Activated naive CD8-positive, alpha-beta T cell treated with anti-CD3 and anti-CD28 coated beads for 36 hours (primary cell): ENCODE results near the gene CNOT3. TPM values are rescaled to one million over a fixed set of nuclear protein-coding genes. Genes with fewer than 3 reads are reported as not detected.
A peak's percentile ranks its signal among the peaks of the same experiment; 100 is the strongest.
"Not testable (repeated sequence)": the region's sequence is repeated elsewhere in the genome, so short reads cannot be mapped to it uniquely, and the experiment has no call there.

Experiments used
- DNase-seq: peaks from one replicate; pipeline ENCODE4 v3.0.0; 2021
- H3K27ac Mint-ChIP-seq: one replicate; pipeline ENCODE4 v1.8.0; 2022; ENCODE audit warnings: mild to moderate bottlenecking, moderate library complexity, mixed read lengths
- H3K27me3 Mint-ChIP-seq: one replicate; pipeline ENCODE4 v1.8.0; 2022; ENCODE audit warnings: mild to moderate bottlenecking, mixed read lengths
- H3K36me3 Mint-ChIP-seq: one replicate; pipeline ENCODE4 v1.8.0; 2021; ENCODE audit warnings: mild to moderate bottlenecking, mixed read lengths
- H3K4me1 Mint-ChIP-seq: one replicate; pipeline ENCODE4 v1.8.0; 2021; ENCODE audit warnings: mixed read lengths
- H3K4me3 Mint-ChIP-seq: one replicate; pipeline ENCODE4 v1.8.0; 2022; ENCODE audit warnings: mild to moderate bottlenecking, moderate library complexity, mixed read lengths
- H3K9me3 Mint-ChIP-seq: one replicate; pipeline ENCODE4 v1.8.0; 2022; ENCODE audit warnings: mixed read lengths
- total RNA-seq, 2 experiments: library from RNA; stranded (reverse); gene quantifications; one replicate each; pipeline ENCODE4 v1.2.3, GENCODE V29; 2021

Gene CNOT3
- 10 to 100 TPM; 59.0 to 62.1 TPM for total RNA-seq

DNA sequence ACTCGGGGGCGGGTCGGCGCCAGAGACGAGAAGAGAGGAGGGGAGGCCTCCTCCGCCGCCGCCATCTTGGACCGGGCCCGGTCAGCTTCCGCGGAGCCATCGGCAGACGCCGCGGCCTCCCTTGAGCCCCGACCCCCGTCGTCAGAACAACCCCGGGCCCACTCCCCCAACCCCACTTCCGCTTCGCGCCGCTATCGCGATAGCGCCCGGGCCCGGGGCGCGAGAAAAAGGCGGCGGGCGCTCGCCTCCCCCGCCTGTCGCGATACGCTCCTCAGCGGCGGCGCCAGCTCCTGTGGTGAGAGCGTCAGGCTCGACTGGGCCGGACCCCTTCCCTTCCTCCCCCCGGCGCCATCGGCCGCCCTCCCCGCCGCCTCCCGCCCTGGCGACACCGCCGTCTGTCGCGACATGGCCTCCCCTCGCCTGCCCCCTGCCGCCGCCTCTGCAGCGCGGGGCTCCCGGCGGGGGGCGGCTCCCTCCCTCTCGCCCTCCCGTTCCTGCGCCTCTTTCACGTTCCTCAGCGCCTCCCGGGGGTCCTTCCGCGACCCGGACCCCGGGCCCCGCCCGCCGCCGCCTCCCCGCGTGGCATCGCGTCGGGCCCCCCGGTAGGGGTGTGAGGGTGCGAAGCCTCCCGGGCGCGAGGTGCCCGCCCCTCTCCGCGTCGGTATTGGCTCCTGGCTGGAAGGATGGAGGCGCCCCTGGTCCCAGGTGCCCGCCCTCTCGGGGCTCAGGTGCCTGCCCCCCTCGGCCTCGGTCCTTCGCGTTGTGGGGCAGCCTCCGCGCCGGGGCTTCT lies at the start of gene CNOT3:
Gene CNOT3 (plus strand): TSS at position 64 of the 790 bp plus-strand sequence. CDS start 5,217 bp downstream, outside the sequence.
- peak within 1 kb of the TSS; percentile 94 for H3K4me3 Mint-ChIP-seq
- peak; percentile 51 for DNase-seq
- peaks cover 44% of the 10 kb centered on the region for H3K4me1 Mint-ChIP-seq
- no peaks in the 10 kb centered on the region for H3K9me3 Mint-ChIP-seq
- peaks cover 10% of the 10 kb centered on the region for H3K27me3 Mint-ChIP-seq
- peaks cover 7% of the 10 kb centered on the region for H3K36me3 Mint-ChIP-seq
- H3K27ac Mint-ChIP-seq: peak within 1 kb of the TSS; percentile 92

DNA sequence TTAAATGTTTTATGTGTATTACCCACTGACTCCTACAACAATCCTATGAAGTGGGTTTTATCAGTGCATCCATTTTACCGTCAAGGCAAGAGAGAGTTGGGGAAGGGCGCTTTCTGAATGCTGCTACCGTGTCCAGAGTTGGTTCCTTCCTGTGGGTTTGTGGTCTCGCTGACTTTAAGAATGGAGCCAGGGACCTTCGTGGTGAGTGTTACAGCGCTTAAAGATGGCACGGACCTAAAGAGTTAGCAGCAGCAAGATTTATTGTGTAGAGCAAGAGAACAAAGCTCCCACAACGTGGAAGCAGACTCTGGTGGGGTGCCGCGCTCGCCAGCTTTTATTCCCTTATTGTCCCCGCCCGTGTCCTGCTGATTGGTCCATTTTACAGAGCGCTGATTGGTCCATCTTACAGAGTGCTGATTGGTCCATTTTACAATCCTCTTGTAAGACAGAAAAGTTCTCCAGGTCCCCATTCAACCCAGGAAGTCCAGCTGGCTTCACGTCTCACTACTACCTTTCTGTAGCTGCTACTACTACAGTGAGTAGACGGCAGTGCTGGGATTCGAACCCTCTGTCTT lies 43.0 kb upstream of the CNOT3 start:
- no peak overlapping the region for H3K4me3 Mint-ChIP-seq
- H3K36me3 Mint-ChIP-seq: no peaks in the 10 kb centered on the region
- H3K9me3 Mint-ChIP-seq: peaks cover 2% of the 10 kb centered on the region
- H3K4me1 Mint-ChIP-seq: peaks cover 7% of the 10 kb centered on the region
- DNase-seq: no peak
- no peak overlapping the region for H3K27ac Mint-ChIP-seq
- peaks cover 55% of the 10 kb centered on the region for H3K27me3 Mint-ChIP-seq

DNA sequence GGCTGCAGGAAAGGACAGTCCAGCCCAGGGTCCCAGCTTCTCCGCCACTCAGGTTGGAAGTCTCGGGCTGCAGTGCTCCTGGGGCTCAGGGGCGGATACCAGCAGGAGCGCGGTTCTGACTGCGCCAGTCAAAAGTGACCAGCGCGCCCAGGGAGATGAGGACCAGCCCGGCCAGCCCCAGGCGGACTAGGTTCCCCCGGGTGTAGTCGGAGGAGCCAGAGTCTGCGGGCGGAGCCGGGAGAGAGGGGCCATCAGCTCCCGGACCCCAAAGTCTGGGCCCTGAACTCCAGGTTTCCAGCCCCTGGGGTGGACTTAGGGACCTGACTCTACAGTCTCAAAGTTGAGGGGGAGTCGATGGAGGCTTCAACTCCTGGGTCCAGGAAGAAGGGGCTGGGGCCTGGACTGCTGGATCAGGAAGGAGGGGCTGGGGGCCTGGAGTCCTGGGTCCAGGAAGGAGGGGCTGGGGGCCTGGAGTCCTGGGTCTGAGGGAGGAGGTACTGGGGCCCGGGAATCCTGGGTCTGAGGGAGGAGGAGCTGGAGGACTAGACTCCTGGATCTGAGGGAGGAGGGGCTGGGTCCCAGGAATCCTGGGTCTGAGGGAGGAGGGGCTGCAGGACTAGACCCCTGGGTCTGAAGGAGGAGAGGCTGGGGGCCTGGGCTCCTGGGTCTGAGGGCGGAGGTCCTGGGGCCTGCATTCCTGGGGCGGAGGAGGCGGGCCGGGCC lies 42.3 kb upstream of the CNOT3 start:
- DNase-seq: no peak
- H3K9me3 Mint-ChIP-seq: peaks cover 2% of the 10 kb centered on the region
- H3K4me1 Mint-ChIP-seq: peaks cover 7% of the 10 kb centered on the region
- peaks cover 54% of the 10 kb centered on the region for H3K27me3 Mint-ChIP-seq
- no peak overlapping the region for H3K4me3 Mint-ChIP-seq
- no peaks in the 10 kb centered on the region for H3K36me3 Mint-ChIP-seq
- H3K27ac Mint-ChIP-seq: no peak overlapping the region

DNA sequence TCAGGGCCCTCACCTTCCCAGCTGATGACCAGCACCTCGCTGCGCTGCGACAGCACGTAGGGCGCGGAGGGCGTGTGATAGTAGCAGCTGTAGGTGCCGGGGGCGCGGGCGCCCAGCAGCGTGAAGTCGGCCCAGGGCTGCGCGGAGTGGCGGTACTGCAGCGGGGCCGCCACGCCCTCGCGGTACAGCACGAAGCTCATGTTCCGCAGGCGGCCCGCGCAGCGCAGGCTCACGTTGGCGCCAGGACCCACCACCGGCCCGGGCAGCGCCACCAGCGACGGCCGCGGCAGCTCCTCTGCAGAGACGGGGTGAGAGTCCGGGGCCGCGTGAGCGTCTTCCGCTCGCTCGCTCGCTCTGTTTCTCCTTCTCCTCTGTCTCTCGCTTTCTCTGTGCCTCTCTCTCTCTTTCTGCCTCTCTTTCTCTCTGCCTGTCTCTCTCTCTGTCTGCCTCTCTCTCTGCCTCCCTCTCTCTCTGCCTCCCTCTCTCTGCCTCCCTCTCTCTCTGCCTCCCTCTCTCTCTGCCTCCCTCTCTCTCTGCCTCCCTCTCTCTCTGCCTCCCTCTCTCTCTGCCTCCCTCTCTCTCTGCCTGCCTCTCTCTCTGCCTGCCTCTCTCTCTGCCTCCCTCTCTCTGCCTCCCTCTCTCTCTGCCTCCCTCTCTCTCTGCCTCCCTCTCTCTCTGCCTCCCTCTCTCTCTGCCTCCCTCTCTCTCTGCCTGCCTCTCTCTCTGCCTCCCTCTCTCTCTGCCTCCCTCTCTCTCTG lies 41.5 kb upstream of the CNOT3 start:
- not testable (repeated sequence) for H3K9me3 Mint-ChIP-seq, H3K27ac Mint-ChIP-seq, H3K36me3 Mint-ChIP-seq, H3K4me1 Mint-ChIP-seq
- H3K27me3 Mint-ChIP-seq: peaks cover 51% of the 10 kb centered on the region
- peak overlapping the region; percentile 55 for H3K4me3 Mint-ChIP-seq
- DNase-seq: peak; percentile 65

DNA sequence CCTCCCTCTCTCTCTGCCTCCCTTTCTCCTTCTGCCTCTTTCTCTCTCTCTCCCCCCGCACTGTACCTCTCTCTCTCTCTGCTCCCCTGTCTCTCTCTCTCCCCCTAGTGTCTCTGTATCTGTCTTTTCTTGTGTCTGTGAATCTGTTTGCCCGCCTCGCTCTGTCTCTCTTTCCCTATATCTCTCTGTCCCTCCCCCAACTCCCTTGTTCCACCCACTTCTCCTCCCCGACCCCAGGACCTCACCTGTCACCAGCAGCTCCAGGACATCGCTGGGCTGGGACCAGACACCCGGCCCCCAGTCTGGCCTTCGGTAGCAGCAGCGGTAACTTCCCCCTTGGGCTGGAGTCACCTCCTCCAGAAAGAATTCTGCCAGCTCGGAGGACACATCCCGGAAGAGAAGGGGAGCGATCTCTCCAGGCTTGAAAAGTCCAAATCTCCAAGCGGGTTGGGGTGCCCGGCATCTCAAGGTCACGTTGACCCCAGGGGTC lies 40.9 kb upstream of the CNOT3 start:
- H3K9me3 Mint-ChIP-seq: peaks cover 2% of the 10 kb centered on the region
- peak overlapping the region; percentile 7 for H3K4me3 Mint-ChIP-seq
- H3K27me3 Mint-ChIP-seq: peaks cover 45% of the 10 kb centered on the region
- H3K36me3 Mint-ChIP-seq: no peaks in the 10 kb centered on the region
- DNase-seq: no peak
- no peak overlapping the region for H3K27ac Mint-ChIP-seq
- H3K4me1 Mint-ChIP-seq: peaks cover 7% of the 10 kb centered on the region

DNA sequence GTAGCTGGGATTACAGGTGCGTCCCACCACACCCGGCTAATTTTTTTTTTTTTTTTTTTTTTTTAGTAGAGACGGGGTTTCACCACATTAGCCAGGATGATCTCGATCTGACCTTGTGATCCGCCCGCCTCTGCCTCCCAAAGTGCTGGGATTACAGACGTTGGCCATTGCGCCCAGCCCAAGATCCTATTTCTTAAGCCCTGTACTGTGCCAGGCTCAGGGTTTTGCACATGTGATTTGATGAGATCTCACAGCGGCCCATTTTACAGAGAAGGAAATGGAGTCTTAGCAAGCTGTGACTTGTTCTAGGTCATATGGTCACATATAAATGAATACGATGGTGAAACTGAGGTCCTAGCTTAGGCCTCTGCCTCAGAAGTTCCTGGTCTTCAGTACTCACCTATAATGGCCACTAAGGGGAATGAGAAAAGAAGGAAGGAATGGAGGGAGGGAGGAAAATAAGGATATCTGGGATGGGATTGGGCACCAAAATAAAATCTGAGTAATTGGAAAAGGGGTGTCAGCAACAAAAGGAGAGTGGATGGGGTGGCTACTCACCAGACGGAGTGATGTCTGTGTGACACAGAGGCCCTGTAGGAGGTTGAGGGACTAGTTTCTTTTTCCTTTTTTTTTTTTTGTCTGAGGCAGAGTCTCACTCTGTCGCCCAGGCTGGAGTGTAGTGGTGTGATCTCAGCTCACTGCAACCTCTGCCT lies 38.2 kb upstream of the CNOT3 start:
- H3K4me1 Mint-ChIP-seq: peaks cover 17% of the 10 kb centered on the region
- H3K27me3 Mint-ChIP-seq: peaks cover 26% of the 10 kb centered on the region
- no peak for DNase-seq
- no peak overlapping the region for H3K4me3 Mint-ChIP-seq
- H3K36me3 Mint-ChIP-seq: no peaks in the 10 kb centered on the region
- H3K27ac Mint-ChIP-seq: no peak overlapping the region
- no peaks in the 10 kb centered on the region for H3K9me3 Mint-ChIP-seq

DNA sequence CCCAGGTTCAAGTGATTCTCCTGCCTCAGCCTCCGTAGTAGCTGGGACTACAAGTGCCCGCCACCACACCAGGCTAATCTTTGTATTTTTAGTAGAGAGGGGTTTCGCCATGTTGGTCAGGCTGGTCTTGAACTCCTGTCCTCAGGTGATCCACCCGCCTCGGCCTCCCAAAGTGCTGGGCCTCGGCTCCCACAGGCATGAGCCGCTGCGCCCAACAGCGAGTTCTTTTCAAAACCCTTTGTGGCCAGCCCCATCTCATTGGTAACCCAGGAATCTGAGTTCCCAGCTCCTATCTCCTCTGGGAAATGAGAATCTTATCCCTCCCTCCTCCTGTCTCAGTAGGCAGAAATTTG lies 37.7 kb upstream of the CNOT3 start:
- not testable (repeated sequence) for H3K4me3 Mint-ChIP-seq, DNase-seq, H3K9me3 Mint-ChIP-seq, H3K36me3 Mint-ChIP-seq, H3K27ac Mint-ChIP-seq
- peaks cover 18% of the 10 kb centered on the region for H3K4me1 Mint-ChIP-seq
- peaks cover 20% of the 10 kb centered on the region for H3K27me3 Mint-ChIP-seq

DNA sequence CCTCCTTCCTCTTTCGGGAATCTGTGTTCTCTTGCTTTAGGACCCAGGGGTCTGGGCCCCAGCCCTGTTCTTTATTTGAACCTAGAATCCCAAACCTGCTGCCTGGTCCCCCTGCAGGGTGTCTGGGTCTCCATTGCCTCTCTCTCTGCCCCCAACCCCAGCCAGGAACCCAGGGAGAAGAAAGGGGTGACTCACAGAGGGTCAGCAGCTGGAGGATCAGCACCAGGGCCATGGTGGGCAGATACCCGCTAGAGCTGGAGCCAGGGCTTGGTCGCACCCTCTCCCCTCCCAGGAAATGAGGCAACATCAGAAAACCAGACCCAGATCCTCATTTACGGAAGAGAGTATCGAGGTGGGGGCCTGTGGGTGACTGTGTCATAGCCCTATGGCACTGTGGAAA lies 37.0 kb upstream of the CNOT3 start, which contains the start of gene OSCAR:
Gene OSCAR (minus strand): TSS at position 243 of the 400 bp plus-strand sequence. CDS start 11 bp downstream, at position 232.
- Mint-ChIP-seq H3K36me3 (peaks cover 2% of the 10 kb centered on the region), H3K4me1 (peaks cover 21% of the 10 kb centered on the region), H3K27ac (no peak within 1 kb of the TSS), H3K4me3 (peak within 1 kb of the TSS; percentile 51), H3K9me3 (no peaks in the 10 kb centered on the region), H3K27me3 (peaks cover 14% of the 10 kb centered on the region)
- no peak for DNase-seq

DNA sequence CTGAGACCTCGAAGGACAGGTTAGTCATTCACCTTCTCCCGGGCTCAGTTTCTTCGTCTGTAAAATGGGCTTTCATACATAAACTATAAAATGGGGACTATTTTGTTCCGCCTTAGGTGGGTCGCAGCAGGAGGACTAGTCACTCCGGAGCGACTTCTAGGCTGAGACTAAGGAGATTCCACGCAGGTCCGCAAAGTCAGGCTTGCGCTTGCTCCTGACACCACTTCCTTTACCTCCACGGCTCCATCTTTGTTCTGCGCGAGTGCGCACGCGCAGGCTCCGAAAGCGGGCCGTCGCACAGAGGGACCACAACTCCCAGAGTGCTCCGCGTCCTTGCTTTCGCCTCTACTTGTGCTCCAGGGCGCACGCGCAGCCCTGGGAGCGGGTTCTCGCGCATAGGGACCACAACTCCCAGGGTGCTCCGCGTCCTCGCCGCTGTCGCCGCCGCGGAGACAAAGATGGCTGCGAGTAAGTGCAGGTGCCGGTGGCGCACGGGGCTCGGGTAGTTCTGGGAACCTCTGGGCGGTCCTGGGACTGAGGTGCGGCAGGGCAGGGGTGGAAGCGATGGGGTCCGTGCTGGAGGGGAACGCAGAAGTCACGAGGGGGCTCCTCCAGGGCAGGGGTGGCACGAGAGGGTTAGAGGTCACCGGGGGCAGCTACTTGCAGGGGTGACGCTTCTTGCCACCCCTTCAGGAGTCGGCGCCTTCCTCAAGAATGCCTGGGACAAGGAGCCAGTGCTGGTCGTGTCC lies 35.0 kb upstream of the CNOT3 start, which contains the start of gene NDUFA3:
Gene NDUFA3 (plus strand): TSS at position 435 of the 749 bp plus-strand sequence. CDS start 24 bp downstream, at position 459.
- Mint-ChIP-seq H3K27ac (peak within 1 kb of the TSS; percentile 98), H3K36me3 (peaks cover 13% of the 10 kb centered on the region), H3K4me3 (peak within 1 kb of the TSS; percentile 100), H3K27me3 (no peaks in the 10 kb centered on the region), H3K4me1 (peaks cover 17% of the 10 kb centered on the region), H3K9me3 (no peaks in the 10 kb centered on the region)
- peak; percentile 98 for DNase-seq

DNA sequence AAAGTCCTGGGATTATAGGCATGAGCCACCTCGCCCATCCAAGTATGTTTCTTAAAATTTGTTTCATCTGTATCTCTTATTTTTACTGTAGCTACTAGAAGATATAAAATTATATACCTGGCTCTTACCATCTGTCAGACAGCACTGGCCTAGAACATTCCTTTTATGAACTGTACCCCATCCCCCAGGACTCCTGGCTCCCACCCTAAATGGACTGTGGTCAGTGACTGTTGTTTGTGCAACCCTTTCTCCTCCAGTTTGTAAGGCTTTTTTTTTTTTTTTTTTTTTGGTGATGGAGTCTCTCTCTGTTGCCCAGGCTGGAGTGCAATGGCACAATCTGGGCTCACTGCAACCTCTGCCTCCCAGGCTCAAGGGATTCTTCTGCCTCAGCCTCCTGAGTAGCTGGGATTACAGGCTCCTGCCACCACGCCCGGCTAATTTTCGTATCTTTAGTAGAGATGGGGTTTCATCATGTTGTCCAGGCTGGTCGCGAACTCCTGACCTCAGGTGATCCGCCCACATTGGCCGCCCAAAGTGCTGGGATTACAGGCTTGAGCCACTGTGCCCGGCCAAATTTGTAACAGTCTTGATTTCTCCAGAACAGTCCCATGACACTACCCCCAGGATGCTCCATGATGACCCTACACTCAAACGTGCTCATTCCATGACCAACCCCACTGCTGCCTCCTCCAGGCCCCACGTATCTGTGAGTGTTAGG lies 32.4 kb upstream of the CNOT3 start:
- peak overlapping the region; percentile 25 for H3K4me3 Mint-ChIP-seq

DNA sequence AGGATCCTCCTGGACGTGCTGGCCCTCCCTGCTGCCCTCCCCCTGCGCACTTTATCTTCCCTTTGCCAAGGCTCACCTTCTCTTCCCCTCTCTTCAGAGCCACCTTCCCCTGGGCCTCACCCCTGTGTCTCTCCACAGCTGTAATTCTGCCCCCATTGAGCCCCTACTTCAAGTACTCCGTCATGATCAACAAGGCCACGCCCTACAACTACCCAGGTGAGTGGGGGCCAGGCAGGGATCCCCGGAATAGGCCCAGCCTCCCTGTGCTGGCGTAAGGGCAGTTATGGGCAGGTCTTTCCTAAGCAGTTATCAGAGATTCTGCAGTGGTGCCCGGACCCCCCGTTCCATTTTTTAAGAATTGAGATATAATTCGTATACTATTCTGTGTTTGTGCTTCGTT lies 31.8 kb upstream of the CNOT3 start:
- Mint-ChIP-seq H3K27me3 (no peaks in the 10 kb centered on the region), H3K27ac (no peak overlapping the region), H3K4me1 (peaks cover 21% of the 10 kb centered on the region), H3K36me3 (peaks cover 18% of the 10 kb centered on the region), H3K4me3 (peak overlapping the region; percentile 40), H3K9me3 (no peaks in the 10 kb centered on the region)
- no peak for DNase-seq

More for the DNA sequence above, 32.4 kb upstream of the CNOT3 start:
- Mint-ChIP-seq H3K9me3 (no peaks in the 10 kb centered on the region), H3K4me1 (peaks cover 18% of the 10 kb centered on the region), H3K27ac (no peak overlapping the region), H3K36me3 (peaks cover 14% of the 10 kb centered on the region), H3K27me3 (no peaks in the 10 kb centered on the region)
- DNase-seq: no peak

DNA sequence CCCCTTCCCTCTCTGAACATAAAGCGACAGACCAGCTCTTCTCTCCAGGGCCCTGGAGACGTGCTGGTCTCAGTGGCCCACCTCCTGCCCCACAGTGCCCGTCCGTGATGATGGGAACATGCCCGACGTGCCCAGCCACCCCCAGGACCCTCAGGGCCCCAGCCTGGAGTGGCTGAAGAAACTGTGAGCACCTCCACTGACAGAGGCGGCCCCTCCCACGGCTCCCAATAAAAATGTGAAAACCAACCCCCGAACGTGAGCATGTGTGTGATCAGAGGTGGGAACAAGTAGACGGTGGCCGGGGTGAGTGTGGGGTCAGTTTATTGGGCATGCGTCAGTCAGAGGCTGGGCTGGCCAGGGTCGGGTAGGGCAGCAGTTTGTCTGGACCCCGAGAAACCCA lies 30.8 kb upstream of the CNOT3 start:
- Mint-ChIP-seq H3K36me3 (peaks cover 19% of the 10 kb centered on the region), H3K27ac (no peak overlapping the region), H3K9me3 (no peaks in the 10 kb centered on the region), H3K4me3 (no peak overlapping the region), H3K4me1 (peaks cover 22% of the 10 kb centered on the region), H3K27me3 (no peaks in the 10 kb centered on the region)
- DNase-seq: no peak

DNA sequence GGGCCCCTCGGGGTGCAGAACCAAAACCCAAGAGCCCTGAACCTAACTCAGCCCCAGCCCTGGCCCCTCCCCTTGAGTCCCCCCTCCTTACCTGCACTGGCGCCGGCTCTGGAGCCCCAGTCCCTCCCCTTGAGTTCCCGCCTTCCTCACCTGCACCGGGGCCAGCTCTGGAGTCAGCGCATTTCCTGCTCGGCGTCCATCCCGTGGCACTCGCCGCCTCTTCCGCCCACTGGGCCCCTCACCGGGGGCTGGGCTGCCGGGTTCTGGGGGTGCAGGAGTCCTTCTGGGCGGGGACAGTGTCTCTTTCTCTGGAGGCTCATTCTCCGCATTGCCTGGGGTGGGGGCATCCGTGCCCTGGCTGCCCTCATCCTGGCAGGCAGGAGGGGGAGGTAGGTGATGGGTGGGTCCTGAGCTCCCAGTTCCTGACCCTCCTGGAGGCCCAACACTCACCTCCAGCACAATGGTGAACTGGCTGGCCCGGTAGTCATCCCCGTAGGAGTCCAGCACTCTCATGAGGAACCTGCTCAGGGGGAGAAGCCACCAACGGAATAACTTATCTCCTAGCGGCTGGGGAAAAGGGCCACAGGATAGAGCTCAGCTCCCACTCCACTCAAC lies 29.6 kb upstream of the CNOT3 start:
- no peak overlapping the region for H3K4me3 Mint-ChIP-seq
- H3K36me3 Mint-ChIP-seq: peaks cover 25% of the 10 kb centered on the region
- no peak overlapping the region for H3K27ac Mint-ChIP-seq
- peaks cover 20% of the 10 kb centered on the region for H3K4me1 Mint-ChIP-seq
- no peak for DNase-seq
- H3K27me3 Mint-ChIP-seq: no peaks in the 10 kb centered on the region
- H3K9me3 Mint-ChIP-seq: no peaks in the 10 kb centered on the region
